Keratinocyte (primary cell): Measurements from ENCODE around the gene KCNN4. TPM values are rescaled to one million over a fixed set of nuclear protein-coding genes. Genes with fewer than 3 reads are reported as not detected.

Experiments used
- DNase-seq: peaks from one replicate; pipeline ENCODE4 v3.0.0-alpha.2; 2011; ENCODE audit warnings: low read depth, missing footprints, low spot score
- FAIRE-seq: peaks from 2 replicates; lab custom pipeline; 2011; peaks lifted over from hg19 to GRCh38; lab: Jason Lieb, UNC
- H2AFZ ChIP-seq: 2 replicates; pipeline ENCODE4 v1.6.0; 2012; ENCODE audit warnings: low read length, control low read depth, inconsistent platforms; ENCODE audit not compliant: control insufficient read depth
- H3K27ac ChIP-seq: 2 replicates; pipeline ENCODE4 v1.5.1; 2011; ENCODE audit warnings: low read length; ENCODE audit not compliant: control insufficient read depth, insufficient read depth
- H3K27me3 ChIP-seq: 3 replicates; pipeline ENCODE4 v1.6.0; 2011; ENCODE audit warnings: low read length; ENCODE audit not compliant: control insufficient read depth, insufficient read depth; ENCODE audit errors: extremely low read depth
- H3K36me3 ChIP-seq, 2 experiments: 2 replicates in 1 of 2; 3 replicates in 1 of 2; pipeline ENCODE4 v1.5.1; 2011; ENCODE audit warnings: low read length in 2 of 2, mild to moderate bottlenecking in 1 of 2; ENCODE audit not compliant: control insufficient read depth in 2 of 2, insufficient read depth in 2 of 2; ENCODE audit errors: extremely low read depth in 1 of 2
- H3K4me1 ChIP-seq: 3 replicates; pipeline ENCODE4 v1.5.1; 2011; ENCODE audit warnings: low read length; ENCODE audit not compliant: control insufficient read depth, insufficient read depth; ENCODE audit errors: extremely low read depth
- H3K4me2 ChIP-seq: 3 replicates; pipeline ENCODE4 v1.6.0; 2011; ENCODE audit warnings: low read depth, low read length; ENCODE audit not compliant: control insufficient read depth, insufficient read depth; ENCODE audit errors: extremely low read depth
- H3K4me3 ChIP-seq, 3 experiments: fragments of 200-600 bp in 1 of 3; sonication (generic) in 1 of 3; 2 replicates in 2 of 3; 3 replicates in 1 of 3; pipeline ENCODE4 v1.5.1; 2011 to 2016; ENCODE audit warnings: low read length in 3 of 3, mild to moderate bottlenecking in 3 of 3, control low read depth in 2 of 3, inconsistent platforms in 1 of 3, low read depth in 1 of 3, mixed read lengths in 1 of 3, mixed run types in 1 of 3, moderate library complexity in 1 of 3; ENCODE audit not compliant: control insufficient read depth in 2 of 3, insufficient read depth in 2 of 3; ENCODE audit errors: extremely low read depth in 1 of 3
- H3K79me2 ChIP-seq: 2 replicates; pipeline ENCODE4 v1.6.0; 2012; ENCODE audit warnings: low read length; ENCODE audit not compliant: control insufficient read depth, insufficient read depth
- H3K9ac ChIP-seq: 3 replicates; pipeline ENCODE4 v1.6.0; 2011; ENCODE audit warnings: low read length; ENCODE audit not compliant: control insufficient read depth, insufficient read depth; ENCODE audit errors: extremely low read depth
- H3K9me1 ChIP-seq: 3 replicates; pipeline ENCODE4 v1.6.0; 2011; ENCODE audit warnings: low read length; ENCODE audit not compliant: control insufficient read depth, insufficient read depth; ENCODE audit errors: extremely low read depth
- H3K9me3 ChIP-seq: 2 replicates; pipeline ENCODE4 v1.5.1; 2012; ENCODE audit warnings: low read depth, low read length; ENCODE audit not compliant: control insufficient read depth
- H4K20me1 ChIP-seq: 3 replicates; pipeline ENCODE4 v1.6.0; 2011; ENCODE audit warnings: low read length; ENCODE audit not compliant: control insufficient read depth, insufficient read depth; ENCODE audit errors: extremely low read depth
- CTCF ChIP-seq, 3 experiments: IDR thresholded peaks in 1 of 3; conservative IDR thresholded peaks in 1 of 3; optimal IDR thresholded peaks in 1 of 3; 2 replicates in 2 of 3; 3 replicates in 1 of 3; pipeline versions ENCODE3 to v1.5.1; 2011; ENCODE audit warnings: low read length in 3 of 3, mild to moderate bottlenecking in 3 of 3, moderate library complexity in 2 of 3, control low read depth in 1 of 3, inconsistent platforms in 1 of 3; ENCODE audit not compliant: insufficient read depth in 2 of 3; ENCODE audit errors: extremely low read depth in 1 of 3
- EZH2 ChIP-seq: IDR thresholded peaks from one replicate; pipeline ENCODE4 v1.6.1; 2012; ENCODE audit warnings: inconsistent platforms, mild to moderate bottlenecking, low read length, moderate library complexity
- dilution Hi-C: fragments of 300-500 bp; cut with MboI; formaldehyde crosslinking; loops from one replicate; pipeline ENCODE4 v1.7.0; 2020; ENCODE audit warnings: low sequenced_read_pairs; ENCODE audit not compliant: extremely low pct_ligation_motif_present
- polyA plus RNA-seq, 5 experiments: library from polyadenylated mRNA; depleted of rRNA in 3 of 5; stranded (reverse) in 3 of 5; stranded (forward) in 1 of 5; unstranded in 1 of 5; fragments of >200 nt; gene quantifications; 1 replicate in 1 of 5; 2 replicates in 3 of 5; 3 replicates in 1 of 5; pipeline versions ENCODE4 v1.2.1 to v1.2.3, GENCODE V29; 2011 to 2012; ENCODE audit warnings: missing spikeins in 2 of 5, low read depth in 1 of 5, low replicate concordance in 1 of 5

KCNN4 gene
- polyA plus RNA-seq, 1 donor (not counting 4 experiments of a cell fraction or from before 2014, with no cell fraction given) = 9.8 TPM

DNA sequence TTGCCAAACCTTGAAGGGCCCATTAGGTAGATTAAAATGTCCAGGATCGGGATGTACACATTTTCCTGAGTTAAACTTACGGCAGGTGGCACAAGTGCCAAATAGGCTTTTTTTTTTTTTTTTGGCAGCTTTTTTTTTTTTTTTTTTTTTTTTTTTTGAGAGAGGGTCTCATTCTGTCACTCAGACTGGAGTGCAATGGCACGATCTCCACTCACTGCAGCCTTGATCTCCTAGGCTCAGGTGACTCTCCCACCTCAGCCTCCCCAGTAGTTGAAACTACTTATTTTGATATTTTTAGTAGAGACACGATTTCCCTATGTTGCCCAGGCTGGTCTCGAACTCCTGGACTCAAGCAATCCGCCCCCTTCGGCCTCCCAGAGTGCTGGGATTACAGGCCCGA is 55.9 kb downstream of the KCNN4 start:
- no peaks in the 10 kb centered on the region for H3K79me2 ChIP-seq
- H3K27me3 ChIP-seq = no peaks in the 10 kb centered on the region
- no peaks in the 10 kb centered on the region for H3K9me3 ChIP-seq
- no peak for DNase-seq
- H2AFZ ChIP-seq = no peak overlapping the region
- H3K4me2 ChIP-seq = no peak overlapping the region
- no peak for TF ChIP-seq EZH2
- TF ChIP-seq CTCF (optimal IDR thresholded peaks at IDR 0.05 in 1 of 3, IDR thresholded peaks at IDR 0.05 in 1 of 3, conservative IDR thresholded peaks at IDR 0.05 in 1 of 3; ENCODE audit: extremely low read depth in 1 of 3, insufficient read depth in 2 of 3, low read length in 3 of 3) = no peak
- H3K9me1 ChIP-seq = no peaks in the 10 kb centered on the region
- FAIRE-seq = no peak
- H3K27ac ChIP-seq = no peak overlapping the region
- H3K36me3 ChIP-seq = peaks cover 6 to 13% of the 10 kb centered on the region in 2 experiments
- H3K4me1 ChIP-seq = no peaks in the 10 kb centered on the region
- dilution Hi-C loops = no loop called here
- H4K20me1 ChIP-seq = no peaks in the 10 kb centered on the region
- H3K4me3 ChIP-seq = no peak overlapping the region
- H3K9ac ChIP-seq = no peak overlapping the region

DNA sequence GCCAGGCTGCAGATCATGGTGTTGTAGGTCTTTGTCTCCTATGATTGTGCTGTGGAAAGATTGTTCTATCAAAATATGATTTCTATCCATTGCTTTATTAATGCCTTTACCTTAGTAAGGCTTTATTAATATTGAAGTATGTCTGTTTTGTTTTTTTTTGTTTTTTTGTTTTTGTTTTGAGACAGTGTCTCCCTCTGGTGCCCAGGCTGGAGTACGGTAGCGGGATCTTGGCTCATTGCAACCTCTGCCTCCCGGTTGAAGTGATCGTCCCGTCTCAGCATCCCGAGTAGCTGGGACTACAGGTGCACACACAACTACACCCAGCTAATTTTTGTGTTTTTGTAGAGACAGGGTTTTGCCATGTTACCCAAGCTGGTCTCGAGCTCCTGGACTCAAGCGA is 57.2 kb downstream of the KCNN4 start:
- no peak for FAIRE-seq
- dilution Hi-C loops = no loop called here

More for the DNA sequence above, 57.2 kb downstream of the KCNN4 start:
- H3K9me1 ChIP-seq = no peaks in the 10 kb centered on the region
- H2AFZ ChIP-seq = no peak overlapping the region
- TF ChIP-seq CTCF (optimal IDR thresholded peaks at IDR 0.05 in 1 of 3, IDR thresholded peaks at IDR 0.05 in 1 of 3, conservative IDR thresholded peaks at IDR 0.05 in 1 of 3; ENCODE audit: extremely low read depth in 1 of 3, insufficient read depth in 2 of 3, low read length in 3 of 3) = peak; percentile 47 to 56 (median 52)
- no peak for TF ChIP-seq EZH2
- no peak overlapping the region for H3K9ac ChIP-seq
- H3K9me3 ChIP-seq = no peaks in the 10 kb centered on the region
- DNase-seq = no peak
- H3K4me2 ChIP-seq = no peak overlapping the region
- H3K36me3 ChIP-seq = peaks cover 2% of the 10 kb centered on the region in 2 experiments
- H3K4me3 ChIP-seq = no peak overlapping the region
- no peaks in the 10 kb centered on the region for H4K20me1 ChIP-seq
- no peaks in the 10 kb centered on the region for H3K4me1 ChIP-seq
- no peak overlapping the region for H3K27ac ChIP-seq
- H3K27me3 ChIP-seq = no peaks in the 10 kb centered on the region
- no peaks in the 10 kb centered on the region for H3K79me2 ChIP-seq
